CD1c-positive myeloid dendritic cell (primary cell): ENCODE data around the gene GNB1.
"Not testable (repeated sequence)": the region's sequence is repeated elsewhere in the genome, so short reads cannot be mapped to it uniquely, and the experiment has no call there.

ENCODE experiments used
- DNase-seq: peaks from one replicate; pipeline ENCODE4 v3.0.0-alpha.2; 2016; ENCODE audit errors: extremely low spot score

The GNB1 gene

GRCh38 chr1:1859970-1860697, 30.8 kb downstream of the GNB1 start:
- DNase-seq: not testable (repeated sequence)

- DNase-seq: peak; percentile 62
Measured at GRCh38 chr1:1858382-1859086, 32.4 kb downstream of the GNB1 start.

- peak; percentile 57 for DNase-seq
Measured at GRCh38 chr1:1857096-1857703, 33.7 kb downstream of the GNB1 start.

GRCh38 chr1:1856161-1856560, 34.7 kb downstream of the GNB1 start:
- not testable (repeated sequence) for DNase-seq

GRCh38 chr1:1853593-1854257, 37.2 kb downstream of the GNB1 start:
- no peak for DNase-seq

- DNase-seq: no peak
Measured at GRCh38 chr1:1852619-1853414, 38.1 kb downstream of the GNB1 start.

- peak; percentile 57 for DNase-seq
Measured at GRCh38 chr1:1847890-1848289, 43.0 kb downstream of the GNB1 start.

DNA sequence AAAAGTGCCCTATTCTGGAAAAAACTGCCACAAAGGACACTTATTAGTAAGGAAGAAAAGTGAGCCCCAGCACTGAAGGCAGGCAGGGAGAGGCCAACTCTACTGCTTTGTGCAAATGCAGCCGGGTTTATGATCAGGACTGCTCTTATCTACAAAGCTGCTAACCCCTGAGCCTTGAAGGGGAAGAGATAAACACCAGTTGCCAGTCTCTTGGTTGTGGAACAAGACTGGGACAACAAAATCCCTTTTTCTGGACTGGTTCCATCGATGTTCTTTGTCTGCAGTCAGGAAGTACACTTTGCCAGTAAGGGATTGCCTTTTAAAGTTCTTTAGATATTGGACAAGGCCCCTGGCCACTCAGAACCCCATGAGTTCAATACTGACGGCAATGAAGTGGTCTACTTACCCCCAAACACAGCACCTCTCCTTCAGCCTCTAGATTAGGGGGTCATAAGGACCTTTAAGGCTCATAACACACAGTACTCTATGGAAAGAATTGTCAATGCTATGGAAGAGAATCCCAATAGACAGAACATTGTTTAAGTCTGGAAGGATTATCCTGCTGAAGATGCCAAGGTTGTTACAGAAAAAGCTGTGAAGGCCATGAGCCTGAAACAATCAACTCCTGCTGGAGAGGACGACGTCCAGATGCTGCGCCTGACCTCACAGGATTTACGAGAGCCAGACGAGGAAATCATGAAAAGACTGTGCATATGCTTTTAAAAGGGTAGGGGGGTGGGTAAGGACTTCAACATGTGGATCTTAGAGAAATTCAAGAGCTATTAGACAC, 43.6 kb downstream of the GNB1 start:
- DNase-seq: no peak

GRCh38 chr1:1846386-1846918, 44.4 kb downstream of the GNB1 start:
- DNase-seq: no peak

DNA sequence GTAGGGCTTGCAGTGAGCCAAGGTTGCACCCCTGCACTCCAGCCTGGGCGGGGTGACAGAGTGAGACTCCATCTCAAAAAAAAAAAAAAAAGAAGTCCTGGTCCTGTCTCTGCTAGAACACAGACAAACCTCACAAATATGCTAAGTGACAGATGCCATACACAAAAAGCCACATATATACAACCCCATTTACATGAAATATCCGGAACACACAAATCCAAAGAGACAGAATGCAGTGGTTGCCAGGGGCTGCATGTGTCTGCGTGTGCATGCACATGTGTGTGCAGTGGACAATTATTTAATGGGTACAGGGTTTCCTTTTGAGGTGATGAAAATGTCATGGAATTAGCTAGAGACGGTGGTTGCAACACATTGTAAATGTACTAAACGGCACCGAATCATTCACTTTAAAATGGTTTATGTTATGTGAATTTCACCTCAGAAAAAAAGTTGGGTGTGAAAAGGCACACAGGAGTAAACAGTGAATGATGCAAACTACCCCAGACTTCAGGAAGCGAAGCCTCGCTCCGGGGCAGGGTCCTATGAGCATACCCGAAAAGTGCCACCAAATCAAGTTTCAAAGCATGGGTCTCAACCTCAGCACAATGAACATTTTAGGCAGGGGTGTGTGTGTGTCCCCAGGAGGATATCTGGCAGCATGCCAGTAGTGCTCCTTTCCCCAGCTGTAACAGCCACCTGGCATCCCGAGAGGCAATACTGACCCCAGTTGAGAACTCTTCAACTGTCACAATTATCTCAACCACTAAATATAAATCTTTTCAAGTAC, 48.3 kb downstream of the GNB1 start:
- DNase-seq: no peak

DNA sequence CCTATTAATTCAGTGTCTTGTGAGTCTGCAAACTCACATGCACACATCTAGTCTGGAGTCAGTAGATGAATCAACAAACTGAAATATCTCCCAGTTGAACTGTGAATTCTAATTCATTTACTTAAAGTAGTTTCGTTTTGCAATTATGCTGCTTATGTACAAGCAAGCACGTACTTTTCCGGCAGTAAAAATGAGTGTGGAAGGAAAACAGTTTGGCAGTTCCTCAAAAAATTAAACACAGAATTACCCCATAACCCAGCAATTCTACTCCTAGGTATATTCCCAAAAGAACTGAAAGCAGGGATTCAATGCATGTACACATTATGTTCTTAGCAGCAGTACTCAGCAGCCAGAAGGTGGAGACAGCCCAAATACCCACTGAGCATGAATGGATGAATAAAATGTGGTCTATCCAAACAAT, 49.3 kb downstream of the GNB1 start:
- peak; percentile 11 for DNase-seq

- DNase-seq: no peak
Measured at GRCh38 chr1:1839311-1839965, 51.4 kb downstream of the GNB1 start.

- DNase-seq: no peak
Measured at GRCh38 chr1:1836119-1836518, 54.8 kb downstream of the GNB1 start.

DNA sequence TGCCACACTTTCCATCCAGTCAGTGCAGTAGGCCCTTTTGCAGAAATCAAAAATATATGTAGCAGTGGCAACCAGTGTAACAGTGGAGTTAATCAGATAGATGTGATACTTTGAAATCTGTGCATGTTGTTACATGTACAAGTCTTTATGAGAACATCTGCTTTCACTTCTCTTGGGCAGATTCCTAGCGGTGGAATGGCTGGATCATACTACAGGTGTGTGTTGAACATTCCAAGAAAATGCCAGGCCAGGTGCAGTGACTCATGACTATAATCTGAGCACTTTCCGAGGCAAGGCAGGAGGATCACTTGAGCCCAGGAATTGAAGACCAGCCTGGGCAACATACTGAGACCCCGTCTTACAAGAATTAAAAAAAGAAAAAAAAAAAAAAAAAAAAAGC, 55.3 kb downstream of the GNB1 start:
- DNase-seq: no peak

- no peak for DNase-seq
Measured at GRCh38 chr1:1833916-1834325, 57.0 kb downstream of the GNB1 start.

- no peak for DNase-seq
Measured at GRCh38 chr1:1833456-1833855, 57.4 kb downstream of the GNB1 start.

DNA sequence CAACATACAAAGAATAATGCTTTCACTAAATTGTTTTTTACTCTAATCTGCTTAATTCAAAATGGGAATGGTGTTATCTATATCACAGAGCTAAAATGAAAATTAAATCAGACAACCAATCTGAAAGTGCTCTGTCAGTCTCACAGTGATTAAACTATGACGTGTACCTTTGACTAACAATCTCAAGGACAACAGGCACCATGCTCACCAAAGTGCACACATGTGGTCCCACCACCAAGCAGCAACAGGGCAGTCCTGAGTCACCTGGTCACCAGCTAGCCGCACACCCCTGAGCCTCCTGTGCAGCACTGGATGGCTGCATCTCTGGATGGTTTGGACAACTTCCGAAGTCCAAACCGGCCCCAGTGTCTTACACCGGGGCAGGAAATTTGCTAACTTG, 58.1 kb downstream of the GNB1 start:
- DNase-seq: no peak

- no peak for DNase-seq
Measured at GRCh38 chr1:1832166-1832565, 58.7 kb downstream of the GNB1 start.
